Activated CD8-positive, alpha-beta memory T cell treated with anti-CD3 and anti-CD28 coated beads, Interleukin-2, amount 50 U/mL, for 24 hours (primary cell): Measurements from ENCODE around the gene LAMC1.
"Not testable (repeated sequence)": the region's sequence is repeated elsewhere in the genome, so short reads cannot be mapped to it uniquely, and the experiment has no call there.

Source experiments
- DNase-seq: peaks from one replicate; pipeline ENCODE4 v3.0.0-alpha.2; 2020; ENCODE audit errors: extremely low read depth

LAMC1 gene

DNA sequence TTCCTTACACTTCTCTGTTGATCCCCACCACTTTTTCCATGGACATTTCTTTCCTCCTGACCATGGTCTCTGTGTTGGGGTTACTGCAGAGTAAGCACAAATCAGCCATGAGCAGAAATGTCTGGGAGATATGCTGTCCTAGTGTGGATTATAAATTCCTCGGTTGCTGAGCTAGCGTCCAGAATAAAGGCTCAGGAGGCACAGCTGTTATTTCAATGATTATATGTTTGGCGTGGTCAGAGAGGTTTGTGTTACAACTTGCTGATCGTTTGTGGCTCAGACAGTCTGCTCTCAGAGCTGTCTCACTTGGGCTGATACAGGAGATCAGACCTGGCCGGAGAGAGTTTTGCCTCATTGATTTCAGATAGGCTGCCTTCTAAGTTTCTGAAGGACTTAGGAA lies 125.4 kb downstream of the LAMC1 start:
- no peak for DNase-seq

DNA sequence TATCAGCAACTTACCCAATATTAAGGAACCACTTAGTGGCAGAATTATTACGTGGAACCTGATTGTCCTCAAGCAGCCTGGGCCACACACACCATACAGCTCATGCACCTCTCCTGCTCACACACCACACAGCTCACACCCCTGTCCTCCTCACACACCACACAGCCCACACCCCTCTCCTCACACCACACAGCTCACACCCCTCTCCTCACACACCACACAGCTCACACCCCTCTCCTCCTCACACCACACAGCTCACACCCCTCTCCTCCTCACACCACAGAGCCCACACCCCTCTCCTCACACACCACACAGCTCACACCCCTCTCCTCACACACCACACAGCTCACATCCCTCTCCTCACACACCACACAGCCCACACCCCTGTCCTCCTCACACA lies 126.1 kb downstream of the LAMC1 start:
- no peak for DNase-seq

DNA sequence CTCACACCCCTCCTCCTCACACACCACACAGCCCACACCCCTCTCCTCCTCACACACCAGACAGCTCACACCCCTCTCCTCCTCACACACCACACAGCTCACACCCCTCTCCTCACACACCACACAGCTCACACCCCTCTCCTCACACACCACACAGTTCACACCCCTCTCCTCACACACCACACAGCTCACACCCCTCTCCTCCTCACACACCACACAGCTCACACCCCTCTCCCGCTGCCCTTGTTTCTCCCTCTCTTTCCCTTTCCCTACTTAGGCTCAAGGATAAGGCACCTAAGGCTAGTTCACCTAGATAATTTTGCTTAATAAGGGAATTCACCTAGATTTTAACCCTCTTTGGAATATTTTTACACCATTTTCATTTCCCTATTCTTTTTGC lies 126.8 kb downstream of the LAMC1 start:
- DNase-seq: not testable (repeated sequence)

DNA sequence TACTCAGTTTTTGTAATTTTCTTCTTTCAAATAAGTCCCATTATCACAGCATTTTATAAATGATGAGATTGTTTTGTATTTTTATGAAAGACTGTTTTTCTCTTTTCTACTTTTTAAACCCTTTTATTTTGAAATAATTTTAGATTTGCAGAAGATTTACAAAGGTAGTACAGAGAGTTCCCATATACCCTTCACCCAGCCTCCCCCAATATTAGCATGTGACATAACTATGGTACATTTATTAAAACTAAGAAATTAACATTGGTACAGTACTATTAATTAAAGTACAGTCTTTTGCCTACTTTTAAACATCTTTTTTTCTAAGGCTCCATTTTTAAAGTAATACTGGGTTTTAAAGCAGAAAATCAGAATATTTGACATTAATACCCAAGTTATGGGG lies 127.2 kb downstream of the LAMC1 start:
- DNase-seq: no peak

DNA sequence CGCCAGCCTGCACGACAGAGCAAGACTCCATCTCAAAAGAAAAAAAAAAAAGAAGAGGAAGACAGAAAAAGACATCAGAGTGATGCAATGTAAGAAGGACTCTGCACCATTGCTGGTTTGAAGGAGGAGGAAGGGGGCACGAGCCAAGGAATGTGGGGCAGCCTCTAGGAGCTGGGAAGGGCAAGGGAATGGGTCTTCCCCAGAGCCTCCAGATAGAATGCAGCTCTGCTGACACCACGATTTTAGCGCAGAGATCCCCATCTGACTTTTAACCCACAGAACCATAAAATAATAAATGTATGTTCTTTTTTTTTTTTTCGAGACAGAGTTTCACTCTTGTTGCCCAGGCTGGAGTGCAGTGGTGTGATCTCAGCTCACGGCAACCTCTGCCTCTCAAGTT lies 129.0 kb downstream of the LAMC1 start:
- DNase-seq: no peak

DNA sequence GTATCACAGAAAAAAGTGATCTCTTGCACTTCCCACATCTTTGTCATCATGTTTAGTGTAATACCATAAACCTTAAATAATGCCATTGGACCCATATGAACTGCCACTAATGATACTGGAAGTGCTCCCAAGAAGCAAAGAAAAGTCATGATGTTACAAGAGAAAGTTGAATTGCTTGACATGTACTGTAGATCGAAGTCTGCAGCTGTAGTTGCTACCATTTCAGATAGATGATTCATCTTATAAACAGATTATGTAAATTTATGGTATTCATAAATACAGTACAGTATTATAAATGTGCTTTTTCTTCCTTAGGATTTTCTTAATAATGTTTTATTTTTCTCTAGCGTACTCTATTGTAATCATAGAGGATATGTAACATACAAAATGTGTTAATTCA lies 132.7 kb downstream of the LAMC1 start:
- DNase-seq: no peak

DNA sequence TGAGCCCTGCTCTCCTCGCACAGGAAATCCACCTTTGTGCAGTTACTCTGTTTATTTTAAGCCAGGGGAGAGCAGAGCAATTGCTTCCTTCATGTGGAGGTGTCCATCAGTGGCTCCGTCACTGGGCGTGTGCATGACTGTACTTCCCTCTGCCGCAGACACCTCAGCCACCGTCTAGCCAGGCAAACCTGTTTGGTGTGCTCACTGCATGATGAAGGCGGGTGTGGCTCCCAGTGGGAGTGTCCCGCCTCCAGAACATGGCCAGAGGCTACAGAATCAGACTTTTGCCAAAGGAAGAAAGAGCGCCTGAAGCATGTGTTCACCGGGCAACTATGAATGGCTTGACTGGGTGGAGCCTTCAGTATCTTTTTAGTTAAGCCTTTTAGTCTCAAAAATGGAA lies 136.7 kb downstream of the LAMC1 start:
- DNase-seq: no peak

DNA sequence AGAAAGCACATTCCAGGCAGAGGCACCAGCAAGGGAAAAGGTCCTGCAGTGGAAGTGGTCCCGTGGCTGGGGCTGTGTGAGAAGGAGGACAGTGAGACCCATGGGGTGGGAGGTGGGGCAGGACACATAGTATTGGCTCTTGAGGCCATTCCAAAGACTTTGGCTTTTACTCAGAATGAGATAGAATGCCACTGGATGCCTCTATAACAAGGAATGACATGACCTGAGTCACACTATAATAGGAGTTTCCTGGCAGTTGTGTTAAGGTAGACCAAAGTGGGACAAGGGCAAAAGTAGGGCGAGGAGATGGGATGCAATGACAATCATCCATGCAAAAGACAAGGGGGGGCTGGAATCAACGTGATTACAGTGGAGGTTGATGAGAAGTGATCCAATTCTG lies 138.2 kb downstream of the LAMC1 start:
- DNase-seq: no peak

DNA sequence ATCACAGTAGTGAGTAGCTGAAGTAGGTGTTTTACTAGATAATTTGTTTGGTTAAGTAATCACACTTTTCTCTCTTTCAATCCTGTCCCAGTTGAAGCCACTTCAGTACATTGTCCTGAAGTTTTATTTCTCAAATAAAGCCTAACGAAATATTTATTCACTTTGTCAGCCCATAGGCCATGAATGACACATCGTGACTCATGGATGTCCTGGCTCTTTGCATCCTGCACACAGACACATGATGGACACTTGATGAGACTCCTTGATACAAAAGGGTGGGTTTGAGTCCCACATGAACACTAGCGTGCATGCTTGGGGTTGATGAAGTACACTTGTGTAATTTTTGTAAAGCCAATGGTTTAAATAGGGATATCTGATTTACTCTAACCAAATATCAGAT lies 140.1 kb downstream of the LAMC1 start:
- DNase-seq: no peak

DNA sequence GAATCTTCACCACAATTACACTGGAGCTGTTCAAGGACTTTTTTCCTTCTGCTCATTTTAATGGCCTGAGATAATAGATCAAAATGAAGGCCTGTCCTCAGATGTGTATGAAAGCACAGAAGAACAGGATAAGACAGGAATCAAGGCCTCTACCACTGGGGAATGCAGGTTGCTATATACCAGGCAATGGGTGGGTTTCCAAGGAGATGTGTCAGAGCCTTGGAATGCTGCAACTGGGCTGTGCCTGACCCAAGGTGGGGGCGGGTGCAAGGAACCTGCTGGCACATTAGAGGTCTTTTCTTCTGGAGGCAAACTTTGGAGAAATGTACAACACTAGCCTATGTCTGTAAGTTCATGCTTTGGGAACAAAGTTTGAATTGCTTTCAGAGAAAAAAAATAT lies 141.1 kb downstream of the LAMC1 start:
- DNase-seq: no peak

DNA sequence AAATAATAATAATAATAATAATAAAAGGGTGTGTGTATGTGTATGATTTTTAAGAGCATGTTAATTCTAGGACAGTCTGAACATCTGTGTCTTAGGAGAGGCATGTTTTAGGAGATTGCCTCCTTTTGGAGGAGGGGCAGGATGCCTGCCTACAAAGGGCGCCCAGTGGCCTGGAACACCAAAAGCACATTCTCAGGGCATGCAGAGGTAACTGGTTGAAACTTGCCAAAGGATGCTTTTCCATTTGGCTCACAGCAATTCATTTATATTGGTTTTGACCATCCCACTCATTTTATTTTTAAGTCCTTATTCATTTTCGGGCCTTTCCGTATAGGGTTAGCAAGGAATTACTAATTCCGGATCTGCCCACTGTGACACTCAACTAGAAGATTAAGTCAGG lies 141.7 kb downstream of the LAMC1 start:
- no peak for DNase-seq

DNA sequence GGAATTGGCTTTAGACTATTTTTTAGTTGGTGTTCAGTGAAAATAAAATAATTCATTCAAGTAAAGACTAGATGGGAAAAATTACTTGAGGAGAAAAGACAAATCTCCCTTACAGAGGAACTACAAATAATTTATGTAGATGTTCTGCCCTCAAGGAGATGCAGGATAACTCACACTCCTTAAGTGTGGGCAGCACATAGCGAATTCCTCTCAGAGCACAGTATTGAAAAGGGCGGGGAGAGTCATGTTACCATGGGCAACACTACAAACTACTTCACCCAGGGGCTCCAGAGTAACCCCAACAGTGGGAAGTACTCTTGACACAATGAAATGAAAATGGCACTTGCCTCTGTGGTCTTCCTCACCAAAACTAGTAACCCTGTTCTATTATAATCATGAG lies 142.2 kb downstream of the LAMC1 start:
- DNase-seq: no peak

DNA sequence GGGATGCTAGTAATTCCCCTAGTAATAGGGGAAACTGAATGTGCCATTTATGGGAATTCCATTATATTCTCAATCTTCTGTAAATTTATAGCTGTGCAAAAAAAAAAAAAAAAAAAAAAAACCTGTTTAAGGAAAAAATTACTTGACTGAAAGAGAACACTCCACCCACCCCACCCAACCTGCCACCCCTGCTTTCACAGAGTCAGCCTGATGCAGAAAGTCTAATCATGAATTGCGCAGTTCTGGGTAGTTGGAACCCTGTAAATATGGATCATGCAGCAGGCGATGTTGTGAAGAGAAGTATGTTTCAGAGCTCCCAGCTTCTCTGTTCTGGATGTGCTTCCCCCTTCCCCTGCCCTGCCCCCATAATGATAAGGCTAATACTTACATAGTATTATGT lies 143.2 kb downstream of the LAMC1 start:
- no peak for DNase-seq

DNA sequence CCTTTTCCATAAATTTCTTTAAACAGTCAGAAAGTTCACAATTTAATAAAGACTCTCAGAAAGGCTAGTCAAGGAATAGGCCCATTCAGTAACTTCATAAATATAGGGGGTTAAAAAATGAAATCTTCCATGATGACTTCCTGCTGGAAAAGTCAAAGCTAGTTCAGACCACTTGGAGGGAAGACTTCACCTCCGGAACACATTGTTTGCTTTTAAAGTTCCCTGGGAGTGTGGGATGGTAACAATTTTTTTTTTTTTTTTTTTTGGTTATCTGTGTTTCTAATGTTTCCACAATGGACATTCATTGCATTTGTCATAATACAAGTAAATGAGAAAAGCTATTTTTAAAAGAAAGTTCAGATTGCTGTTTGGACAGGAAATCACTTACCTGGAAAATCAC lies 144.5 kb downstream of the LAMC1 start:
- no peak for DNase-seq

DNA sequence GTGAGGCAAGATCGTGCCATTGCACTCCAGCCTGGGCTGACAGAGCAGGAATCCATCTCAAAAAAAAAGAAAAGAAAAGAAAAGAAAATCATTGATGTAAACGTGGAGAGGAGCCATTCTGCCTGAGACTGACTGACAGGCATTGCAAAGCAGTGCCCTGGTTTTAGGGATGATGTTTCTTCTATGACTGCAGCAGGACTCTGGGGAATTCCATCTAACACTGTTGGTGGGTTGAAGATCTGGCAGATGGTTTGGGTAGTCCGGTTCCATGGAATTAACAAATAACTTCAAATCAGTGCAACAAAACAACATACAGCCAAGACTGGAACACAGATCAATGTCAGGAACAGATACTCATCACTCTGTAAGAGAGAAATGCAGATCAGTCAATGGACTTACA lies 145.1 kb downstream of the LAMC1 start:
- DNase-seq: no peak

DNA sequence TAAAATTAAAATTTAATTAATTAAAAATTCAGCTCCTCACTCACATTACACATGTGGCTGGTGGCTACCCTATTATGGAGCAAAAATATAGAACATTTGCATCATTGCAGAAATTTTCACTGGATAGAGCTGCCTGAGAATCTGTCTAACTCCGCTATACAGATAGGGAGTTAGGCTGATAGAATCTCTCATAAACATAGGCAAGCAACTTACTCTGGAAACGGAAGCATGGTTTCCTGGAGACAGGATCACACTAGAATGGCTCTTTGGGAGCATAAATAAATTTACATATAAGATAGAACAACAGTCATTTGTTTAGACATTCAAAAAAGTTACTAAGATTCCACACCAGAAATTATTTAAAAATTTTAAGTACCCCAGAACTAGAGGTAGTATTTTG lies 150.6 kb downstream of the LAMC1 start:
- DNase-seq: no peak

DNA sequence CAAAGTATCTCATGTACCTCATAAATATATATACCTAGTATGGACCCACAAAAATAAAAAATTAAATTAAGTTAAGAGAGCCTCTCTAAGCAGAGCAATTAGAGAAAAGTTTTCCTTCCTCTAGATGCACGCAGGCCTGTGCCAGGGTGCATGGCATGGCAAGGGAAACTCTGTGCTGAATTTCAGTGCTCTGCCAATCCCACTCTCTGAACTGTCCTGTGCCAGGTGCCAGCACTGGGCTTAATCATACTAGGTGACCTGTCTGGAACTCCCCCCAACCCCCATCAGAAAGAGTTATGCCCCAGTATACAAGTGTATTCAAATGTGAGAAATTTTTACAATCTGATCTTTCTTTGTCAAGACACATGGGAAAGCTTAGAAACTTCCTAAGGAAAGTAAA lies 152.4 kb downstream of the LAMC1 start:
- DNase-seq: no peak

DNA sequence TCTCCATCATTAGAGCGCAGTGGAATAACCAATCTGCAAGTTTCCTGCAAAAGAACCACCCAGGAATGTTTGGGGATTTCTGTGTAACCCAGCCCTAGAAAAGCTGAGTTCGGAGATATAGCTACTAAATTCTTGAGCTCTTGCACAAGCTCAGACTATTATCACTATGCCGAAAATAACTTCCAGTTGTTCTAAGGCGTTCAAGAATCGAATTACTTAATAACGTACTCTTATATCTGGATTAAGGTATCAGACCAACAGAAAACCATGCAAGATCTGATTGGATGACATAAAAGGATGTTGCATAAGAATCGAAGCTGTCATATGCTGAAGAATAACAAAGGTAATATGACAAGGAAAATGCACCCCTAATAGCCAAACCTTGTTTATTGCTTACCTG lies 155.3 kb downstream of the LAMC1 start:
- no peak for DNase-seq

DNA sequence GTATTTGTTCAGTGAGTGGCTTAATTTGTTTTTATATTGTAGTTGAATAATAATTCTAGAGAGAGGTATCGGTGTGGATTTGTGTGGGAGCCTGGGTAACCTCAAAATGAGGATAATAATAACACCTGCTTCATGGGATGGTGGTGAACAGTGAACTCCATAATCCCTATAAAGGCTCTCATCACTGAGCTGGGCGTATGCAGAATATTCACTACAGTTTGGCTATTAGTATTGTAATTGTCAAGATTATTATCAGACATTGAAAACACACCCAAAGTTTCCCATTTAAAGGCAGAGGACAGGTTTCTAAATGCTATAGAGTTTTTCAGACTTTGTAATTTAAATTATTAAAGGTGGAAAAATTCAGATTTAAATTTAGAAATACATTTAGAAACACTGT lies 155.8 kb downstream of the LAMC1 start:
- DNase-seq: no peak

DNA sequence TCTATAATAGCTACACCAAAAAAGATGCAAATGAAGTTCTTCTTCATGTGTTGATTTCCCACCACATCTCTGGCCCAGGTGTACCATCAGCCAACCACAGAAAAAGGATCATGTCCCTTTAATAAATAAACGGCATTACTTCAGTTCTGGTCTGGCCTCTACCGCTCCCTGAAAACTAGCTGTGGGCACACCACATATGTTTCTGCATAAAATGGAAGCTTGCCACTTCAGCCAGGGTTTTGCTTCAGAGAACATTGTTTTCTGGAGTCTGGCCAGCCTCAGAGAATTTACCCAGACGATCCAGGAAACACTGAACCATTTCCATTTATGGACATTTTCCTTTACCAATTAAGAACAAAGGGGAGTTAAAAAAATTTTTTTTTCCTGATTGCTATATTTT lies 157.0 kb downstream of the LAMC1 start:
- no peak for DNase-seq

DNA sequence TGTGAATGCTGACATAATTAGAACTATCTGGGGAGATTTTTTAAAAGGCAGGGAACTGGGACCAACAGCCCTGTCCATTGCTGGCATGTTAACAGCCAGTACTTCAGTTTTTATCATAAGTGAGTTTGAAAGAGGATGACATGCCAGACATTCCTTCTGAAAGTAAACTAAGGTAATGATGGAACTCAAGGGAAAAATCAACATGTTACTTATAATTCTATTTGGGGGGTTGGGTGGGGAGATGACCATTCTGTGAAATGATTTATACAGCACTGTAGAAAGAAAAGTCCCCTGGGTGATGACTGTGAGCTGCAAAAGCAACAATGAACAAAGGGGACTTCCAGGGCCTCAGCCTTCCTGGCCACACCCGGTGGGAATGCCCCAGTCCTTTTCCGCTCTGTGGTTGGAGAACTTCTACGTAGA lies 157.4 kb downstream of the LAMC1 start:
- no peak for DNase-seq

DNA sequence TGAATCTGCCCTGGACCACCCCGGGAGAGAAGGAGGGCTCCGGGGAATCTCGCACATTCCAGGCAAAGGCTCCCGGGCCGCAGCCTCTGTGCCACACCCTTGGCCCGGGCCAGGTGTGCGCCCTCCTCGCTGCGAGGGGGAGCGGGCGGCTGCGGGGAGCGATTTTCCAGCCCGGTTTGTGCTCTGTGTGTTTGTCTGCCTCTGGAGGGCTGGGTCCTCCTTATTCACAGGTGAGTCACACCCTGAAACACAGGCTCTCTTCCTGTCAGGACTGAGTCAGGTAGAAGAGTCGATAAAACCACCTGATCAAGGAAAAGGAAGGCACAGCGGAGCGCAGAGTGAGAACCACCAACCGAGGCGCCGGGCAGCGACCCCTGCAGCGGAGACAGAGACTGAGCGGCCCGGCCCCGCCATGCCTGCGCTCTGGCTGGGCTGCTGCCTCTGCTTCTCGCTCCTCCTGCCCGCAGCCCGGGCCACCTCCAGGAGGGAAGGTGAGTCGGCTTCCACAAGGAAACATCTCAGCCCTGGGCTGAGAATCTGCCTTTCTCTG lies 162.8 kb downstream of the LAMC1 start, which contains the start of gene LAMC2:
Gene LAMC2, plus strand, starts transcription at position 324 of the 550 bp plus-strand sequence. Its CDS starts 89 bp downstream, at position 413.
- DNase-seq: no peak

DNA sequence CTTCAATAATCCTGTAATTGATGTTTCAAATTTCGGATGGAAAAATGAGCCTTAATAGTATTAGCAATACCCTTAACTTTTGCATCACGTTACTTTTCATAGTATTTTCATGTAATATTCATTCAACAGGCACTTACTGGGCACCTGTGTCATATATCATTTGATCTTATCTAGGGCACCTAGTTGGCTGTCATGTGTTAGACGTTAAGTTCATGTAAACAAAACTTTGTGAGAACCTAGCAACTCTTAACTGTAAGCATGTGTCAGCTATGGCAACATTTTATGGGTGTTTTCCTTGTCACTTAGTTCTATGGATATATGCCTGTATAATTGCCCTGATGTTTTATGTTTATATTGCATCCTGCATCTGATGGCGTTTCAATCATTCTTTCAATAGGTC lies 163.6 kb downstream of the LAMC1 start:
- DNase-seq: no peak

DNA sequence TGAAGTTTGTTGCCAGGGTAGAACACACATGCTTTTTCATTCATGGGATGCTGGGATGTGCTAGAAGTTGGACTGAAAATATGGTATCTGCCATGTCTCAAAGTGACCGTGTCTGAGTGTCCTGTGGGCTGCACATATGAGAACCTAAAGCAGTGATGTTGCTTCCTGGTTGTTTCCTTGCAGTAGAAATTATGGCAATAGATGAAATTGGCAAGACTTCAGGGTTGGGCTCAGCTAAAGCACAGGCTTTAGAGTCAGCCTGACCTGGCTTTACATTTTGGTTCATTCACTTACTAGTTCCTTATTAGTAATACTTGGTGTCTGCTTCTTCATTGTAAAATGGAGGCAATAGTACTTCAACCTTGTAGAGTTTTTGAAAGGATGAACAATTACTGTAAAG lies 165.0 kb downstream of the LAMC1 start:
- DNase-seq: no peak

DNA sequence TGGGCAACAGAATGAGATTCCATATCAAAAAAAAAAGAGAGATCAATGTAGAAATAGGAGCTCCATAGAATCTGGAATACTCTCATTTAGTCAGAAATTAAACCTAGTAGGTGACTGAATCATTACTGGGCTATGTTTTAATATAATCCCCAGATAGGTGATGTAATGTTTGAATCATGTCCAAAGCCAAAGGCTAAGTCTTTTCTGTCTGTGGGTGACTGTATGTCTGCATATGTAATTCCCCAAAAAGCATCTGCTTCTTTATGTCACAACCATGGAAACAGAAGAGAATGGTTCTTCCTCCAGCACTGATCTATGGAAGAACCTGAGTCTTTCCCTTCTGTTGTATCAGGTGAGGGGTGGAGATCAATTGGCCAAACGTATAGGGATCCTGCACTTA lies 168.6 kb downstream of the LAMC1 start:
- DNase-seq: no peak
